GM18505 (cell line): ENCODE results near the gene SCN9A.

Source experiments
- ATAC-seq: cut with Tn5 transposase; IDR thresholded peaks from one replicate; pipeline ENCODE4 v1.9.1; 2021; ENCODE audit not compliant: unreplicated experiment
- POLR2A ChIP-seq: IDR thresholded peaks from 4 replicates; pipeline ENCODE4 v1.6.1; 2011; ENCODE audit warnings: borderline replicate concordance; ENCODE audit not compliant: insufficient read depth, insufficient read length; ENCODE audit errors: extremely low read depth

Gene SCN9A

GRCh38 chr2:166393008-166393407 lies 17.3 kb upstream of the SCN9A start:
- ATAC-seq: no peak
- no peak for TF ChIP-seq POLR2A

- TF ChIP-seq POLR2A: no peak
- no peak for ATAC-seq
These were observed 12.8 kb upstream of the SCN9A start for GRCh38 chr2:166388481-166389070.

- ATAC-seq: no peak
- TF ChIP-seq POLR2A: no peak
These were observed 9.6 kb upstream of the SCN9A start for GRCh38 chr2:166385313-166385712.

- TF ChIP-seq POLR2A: no peak
- ATAC-seq: no peak
These were observed 9.0 kb upstream of the SCN9A start for GRCh38 chr2:166384774-166385173.

- no peak for TF ChIP-seq POLR2A
- no peak for ATAC-seq
These were observed 6.7 kb upstream of the SCN9A start for GRCh38 chr2:166382448-166382847.

- ATAC-seq: no peak
- TF ChIP-seq POLR2A: no peak
These were observed 4.9 kb upstream of the SCN9A start for GRCh38 chr2:166380615-166381014.

- ATAC-seq: no peak
- no peak for TF ChIP-seq POLR2A
These were observed 1.1 kb upstream of the SCN9A start for GRCh38 chr2:166376873-166377272.

- ATAC-seq: no peak
- no peak for TF ChIP-seq POLR2A
These were observed 714 bp upstream of the SCN9A start for GRCh38 chr2:166376488-166376828.

- peak; percentile 40 for ATAC-seq
- no peak for TF ChIP-seq POLR2A
These were observed 479 bp downstream of the SCN9A start for GRCh38 chr2:166375195-166375735.

- no peak for TF ChIP-seq POLR2A
- no peak for ATAC-seq
These were observed 1.8 kb downstream of the SCN9A start for GRCh38 chr2:166373951-166374350.

- no peak for TF ChIP-seq POLR2A
- no peak for ATAC-seq
These were observed 2.2 kb downstream of the SCN9A start for GRCh38 chr2:166373539-166373938.

GRCh38 chr2:166373105-166373504 lies 2.6 kb downstream of the SCN9A start:
- ATAC-seq: no peak
- TF ChIP-seq POLR2A: no peak

- no peak for TF ChIP-seq POLR2A
- no peak for ATAC-seq
These were observed 3.7 kb downstream of the SCN9A start for GRCh38 chr2:166372046-166372445.

- no peak for TF ChIP-seq POLR2A
- ATAC-seq: no peak
These were observed 9.8 kb downstream of the SCN9A start for GRCh38 chr2:166365803-166366420.
